Neural cell (in vitro differentiated cells): ENCODE results near the gene ERCC6L. TPM values are rescaled to one million over a fixed set of nuclear protein-coding genes. Genes with fewer than 3 reads are reported as not detected.
A peak's percentile ranks its signal among the peaks of the same experiment; 100 is the strongest.

Source experiments
- H2AFZ ChIP-seq: fragments of 200-600, 300-800 bp; sonication (generic), shearing (Covaris generic); 2 replicates; pipeline ENCODE4 v1.6.0; 2014; ENCODE audit warnings: low read depth, mild to moderate bottlenecking, antibody characterized with exemption, low read length, moderate library complexity
- H3F3A ChIP-seq: fragments of 200-600 bp; shearing (Covaris generic); 2 replicates; pipeline ENCODE4 v1.6.1; 2016; ENCODE audit warnings: mild to moderate bottlenecking, moderate library complexity, mixed read lengths, antibody characterized with exemption, low read length; ENCODE audit not compliant: insufficient read depth, poor library complexity, severe bottlenecking
- H3K27ac ChIP-seq: fragments of 200-600, 300-800 bp; sonication (generic), shearing (Covaris generic); 2 replicates; pipeline ENCODE4 v1.5.1; 2014; ENCODE audit warnings: mild to moderate bottlenecking, low read length, moderate library complexity
- H3K27me3 ChIP-seq: fragments of 300-800, 200-600 bp; sonication (generic), shearing (Covaris generic); 2 replicates; pipeline ENCODE4 v1.6.0; 2014; ENCODE audit warnings: mild to moderate bottlenecking, low read depth, low read length, moderate library complexity; ENCODE audit not compliant: insufficient read depth
- H3K36me3 ChIP-seq: fragments of 300-800, 200-600 bp; sonication (generic), shearing (Covaris generic); 2 replicates; pipeline ENCODE4 v1.5.1; 2014; ENCODE audit warnings: mild to moderate bottlenecking, antibody characterized with exemption, low read length, moderate library complexity; ENCODE audit not compliant: insufficient read depth
- H3K4me2 ChIP-seq: fragments of 300-800, 200-600 bp; sonication (generic), shearing (Covaris generic); 2 replicates; pipeline ENCODE4 v1.6.0; 2014; ENCODE audit warnings: mild to moderate bottlenecking, low read length
- H3K4me3 ChIP-seq: fragments of 300-800, 200-600 bp; sonication (generic), shearing (Covaris generic); 2 replicates; pipeline ENCODE4 v1.5.1; 2014; ENCODE audit warnings: mild to moderate bottlenecking, low read length, moderate library complexity
- H3K79me2 ChIP-seq: fragments of 200-600 bp; shearing (Covaris generic); replicated peaks from 2 replicates; pipeline ENCODE4 v1.6.0; 2014; ENCODE audit warnings: mild to moderate bottlenecking, low read length, moderate library complexity; ENCODE audit not compliant: insufficient read depth
- H3K9ac ChIP-seq: fragments of 300-800, 200-600 bp; sonication (generic), shearing (Covaris generic); 2 replicates; pipeline ENCODE4 v1.6.1; 2016; ENCODE audit warnings: mild to moderate bottlenecking, low read length, mixed read lengths
- H3K9me2 ChIP-seq: fragments of 200-600 bp; shearing (Covaris generic); 2 replicates; pipeline ENCODE4 v1.6.1; 2016; ENCODE audit warnings: mild to moderate bottlenecking, low read length, mixed read lengths; ENCODE audit not compliant: insufficient read depth
- H3K9me3 ChIP-seq: fragments of 200-600, 300-800 bp; sonication (generic), shearing (Covaris generic); 2 replicates; pipeline ENCODE4 v1.6.1; 2016; ENCODE audit warnings: mild to moderate bottlenecking, mixed run types, low read length, moderate library complexity, mixed read lengths
- H4K20me1 ChIP-seq: fragments of 200-600 bp; shearing (Covaris generic); 2 replicates; pipeline ENCODE4 v1.6.1; 2016; ENCODE audit warnings: mild to moderate bottlenecking, mixed run types; ENCODE audit not compliant: insufficient read depth
- CTCF ChIP-seq: fragments of 450-650 bp; IDR thresholded peaks from 2 replicates; pipeline ENCODE4 v1.5.1; 2014; ENCODE audit warnings: antibody characterized with exemption, mild to moderate bottlenecking, moderate library complexity; ENCODE audit not compliant: poor library complexity, severe bottlenecking
- MXI1 ChIP-seq: fragments of 450-650 bp; conservative IDR thresholded peaks from 2 replicates; pipeline ENCODE4 v1.6.1; 2014; ENCODE audit warnings: antibody characterized with exemption, mild to moderate bottlenecking; ENCODE audit not compliant: poor library complexity, severe bottlenecking
- POLR2AphosphoS5 ChIP-seq: IDR thresholded peaks from 2 replicates; pipeline ENCODE4 v1.6.1; 2012
- REST ChIP-seq: IDR thresholded peaks from 2 replicates; pipeline ENCODE4 v1.6.1; 2012; ENCODE audit warnings: borderline replicate concordance
- TAF1 ChIP-seq: IDR thresholded peaks from 2 replicates; pipeline ENCODE4 v1.6.1; 2012; ENCODE audit warnings: low read depth
- polyA plus RNA-seq: library from polyadenylated mRNA; depleted of rRNA; stranded (reverse); fragments of >200 nt; gene quantifications from 2 replicates; pipeline ENCODE4 v1.2.3, GENCODE V29; 2014

ERCC6L gene
- polyA plus RNA-seq, 1 donor from 2014 or later: 0.28 TPM

GRCh38 chrX:72247206-72247942, 8.5 kb upstream of the ERCC6L start:
- no peaks in the 10 kb centered on the region for H3K9me2 ChIP-seq
- no peak overlapping the region for H3K9ac ChIP-seq
- H3K36me3 ChIP-seq: no peaks in the 10 kb centered on the region
- H3K9me3 ChIP-seq: no peaks in the 10 kb centered on the region
- TF ChIP-seq TAF1 (no peak), REST (no peak), CTCF (no peak), MXI1 (no peak)
- no peaks in the 10 kb centered on the region for H4K20me1 ChIP-seq
- no peak overlapping the region for H3K4me3 ChIP-seq
- H3K27ac ChIP-seq: no peak overlapping the region
- H3K4me2 ChIP-seq: no peak overlapping the region
- no peak overlapping the region for H2AFZ ChIP-seq
- H3F3A ChIP-seq: no peaks in the 10 kb centered on the region
- H3K79me2 ChIP-seq: no peaks in the 10 kb centered on the region
- H3K27me3 ChIP-seq: no peaks in the 10 kb centered on the region

GRCh38 chrX:72245461-72246089, 6.7 kb upstream of the ERCC6L start:
- H3K36me3 ChIP-seq: no peaks in the 10 kb centered on the region
- no peak overlapping the region for H3K9ac ChIP-seq
- H2AFZ ChIP-seq: no peak overlapping the region
- no peak overlapping the region for H3K27ac ChIP-seq
- H3K4me2 ChIP-seq: no peak overlapping the region
- no peaks in the 10 kb centered on the region for H3K9me2 ChIP-seq
- H4K20me1 ChIP-seq: no peaks in the 10 kb centered on the region
- H3F3A ChIP-seq: no peaks in the 10 kb centered on the region
- no peaks in the 10 kb centered on the region for H3K79me2 ChIP-seq
- no peaks in the 10 kb centered on the region for H3K9me3 ChIP-seq
- H3K4me3 ChIP-seq: no peak overlapping the region
- no peak for TF ChIP-seq POLR2AphosphoS5
- peak; percentile 42 for TF ChIP-seq CTCF
- no peaks in the 10 kb centered on the region for H3K27me3 ChIP-seq
